ENCODE measurements around the gene TOP3A.

TOP3A gene, protein sequence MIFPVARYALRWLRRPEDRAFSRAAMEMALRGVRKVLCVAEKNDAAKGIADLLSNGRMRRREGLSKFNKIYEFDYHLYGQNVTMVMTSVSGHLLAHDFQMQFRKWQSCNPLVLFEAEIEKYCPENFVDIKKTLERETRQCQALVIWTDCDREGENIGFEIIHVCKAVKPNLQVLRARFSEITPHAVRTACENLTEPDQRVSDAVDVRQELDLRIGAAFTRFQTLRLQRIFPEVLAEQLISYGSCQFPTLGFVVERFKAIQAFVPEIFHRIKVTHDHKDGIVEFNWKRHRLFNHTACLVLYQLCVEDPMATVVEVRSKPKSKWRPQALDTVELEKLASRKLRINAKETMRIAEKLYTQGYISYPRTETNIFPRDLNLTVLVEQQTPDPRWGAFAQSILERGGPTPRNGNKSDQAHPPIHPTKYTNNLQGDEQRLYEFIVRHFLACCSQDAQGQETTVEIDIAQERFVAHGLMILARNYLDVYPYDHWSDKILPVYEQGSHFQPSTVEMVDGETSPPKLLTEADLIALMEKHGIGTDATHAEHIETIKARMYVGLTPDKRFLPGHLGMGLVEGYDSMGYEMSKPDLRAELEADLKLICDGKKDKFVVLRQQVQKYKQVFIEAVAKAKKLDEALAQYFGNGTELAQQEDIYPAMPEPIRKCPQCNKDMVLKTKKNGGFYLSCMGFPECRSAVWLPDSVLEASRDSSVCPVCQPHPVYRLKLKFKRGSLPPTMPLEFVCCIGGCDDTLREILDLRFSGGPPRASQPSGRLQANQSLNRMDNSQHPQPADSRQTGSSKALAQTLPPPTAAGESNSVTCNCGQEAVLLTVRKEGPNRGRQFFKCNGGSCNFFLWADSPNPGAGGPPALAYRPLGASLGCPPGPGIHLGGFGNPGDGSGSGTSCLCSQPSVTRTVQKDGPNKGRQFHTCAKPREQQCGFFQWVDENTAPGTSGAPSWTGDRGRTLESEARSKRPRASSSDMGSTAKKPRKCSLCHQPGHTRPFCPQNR

GRCh38 chr17:18314731-18315561, at the start of gene TOP3A, which contains the start of gene SMCR8:
Gene TOP3A (minus strand): TSS chr17:18314994. CDS start chr17:18314778, 216 bp downstream.
Gene SMCR8 (plus strand): TSS chr17:18315293. CDS start chr17:18315790, 497 bp downstream.
- peak; percentile 100 for DNase-seq (ENCODE audit: low read depth)
- peak within 1 kb of the TSS; percentile 98 for H3K4me3 ChIP-seq (ENCODE audit: low read depth, low read length)
- TF ChIP-seq CTCF (IDR thresholded peaks at IDR 0.05; ENCODE audit: low read depth, low read length) = no peak
- TF ChIP-seq MAX (IDR thresholded peaks at IDR 0.05; ENCODE audit: low read depth, low read length) = peak; percentile 90
- peak; percentile 84 for TF ChIP-seq MYC (IDR thresholded peaks at IDR 0.05; ENCODE audit: low read depth, low read length)
- peak; percentile 62 for TF ChIP-seq POLR2A (IDR thresholded peaks at IDR 0.05; ENCODE audit: extremely low read depth, insufficient read length)

GRCh38 chr17:18364166-18364565, 49.4 kb upstream of the TOP3A start:
- H3K4me3 ChIP-seq (ENCODE audit: low read depth, low read length) = no peak overlapping the region
- DNase-seq (ENCODE audit: low read depth) = no peak
- no peak for TF ChIP-seq MAX (IDR thresholded peaks at IDR 0.05; ENCODE audit: low read depth, low read length)
- TF ChIP-seq POLR2A (IDR thresholded peaks at IDR 0.05; ENCODE audit: extremely low read depth, insufficient read length) = no peak
- TF ChIP-seq MYC (IDR thresholded peaks at IDR 0.05; ENCODE audit: low read depth, low read length) = no peak
- no peak for TF ChIP-seq CTCF (IDR thresholded peaks at IDR 0.05; ENCODE audit: low read depth, low read length)

- H3K4me3 ChIP-seq (ENCODE audit: low read depth, low read length) = peak within 1 kb of the TSS; percentile 91
- TF ChIP-seq MYC (IDR thresholded peaks at IDR 0.05; ENCODE audit: low read depth, low read length) (peak; percentile 84), POLR2A (IDR thresholded peaks at IDR 0.05; ENCODE audit: extremely low read depth, insufficient read length) (peak; percentile 85), MAX (IDR thresholded peaks at IDR 0.05; ENCODE audit: low read depth, low read length) (peak; percentile 93), CTCF (IDR thresholded peaks at IDR 0.05; ENCODE audit: low read depth, low read length) (no peak)
- DNase-seq (ENCODE audit: low read depth) = peak; percentile 97
These were observed 48.6 kb upstream of the TOP3A start, which contains the start of gene SHMT1 for GRCh38 chr17:18363101-18364049. Gene SHMT1 (minus strand): TSS chr17:18363550. CDS start chr17:18355981, 7,569 bp downstream.

- peak; percentile 51 for DNase-seq (ENCODE audit: low read depth)
- TF ChIP-seq MYC (IDR thresholded peaks at IDR 0.05; ENCODE audit: low read depth, low read length) (no peak), CTCF (IDR thresholded peaks at IDR 0.05; ENCODE audit: low read depth, low read length) (peak; percentile 8), MAX (IDR thresholded peaks at IDR 0.05; ENCODE audit: low read depth, low read length) (no peak), POLR2A (IDR thresholded peaks at IDR 0.05; ENCODE audit: extremely low read depth, insufficient read length) (no peak)
- H3K4me3 ChIP-seq (ENCODE audit: low read depth, low read length) = peak overlapping the region; percentile 91
These were observed 47.9 kb upstream of the TOP3A start for GRCh38 chr17:18362698-18363100.

All from NB4 (cell line).